Mesothelial cell of epicardium (in vitro differentiated cells): Measurements from ENCODE around the gene PITRM1. TPM values are rescaled to one million over a fixed set of nuclear protein-coding genes. Genes with fewer than 3 reads are reported as not detected.

Experiments
- DNase-seq, 2 experiments: peaks; one replicate each; pipeline ENCODE4 v3.0.0; 2021; ENCODE audit warnings: low spot score in 2 of 2; ENCODE audit not compliant: unreplicated experiment in 2 of 2
- H3K27ac Mint-ChIP-seq: 2 replicates; pipeline ENCODE4 v1.8.0; 2021; ENCODE audit warnings: mixed read lengths
- H3K27me3 Mint-ChIP-seq: 2 replicates; pipeline ENCODE4 v1.8.0; 2021; ENCODE audit warnings: low read depth, mixed read lengths
- H3K36me3 Mint-ChIP-seq: 2 replicates; pipeline ENCODE4 v1.8.0; 2021; ENCODE audit warnings: mixed read lengths
- H3K4me1 Mint-ChIP-seq: 2 replicates; pipeline ENCODE4 v1.8.0; 2021; ENCODE audit warnings: mixed read lengths
- H3K4me3 Mint-ChIP-seq: 2 replicates; pipeline ENCODE4 v1.8.0; 2021; ENCODE audit warnings: mild to moderate bottlenecking, moderate library complexity, mixed read lengths
- H3K9me3 Mint-ChIP-seq: 2 replicates; pipeline ENCODE4 v1.8.0; 2021; ENCODE audit warnings: mixed read lengths
- CTCF ChIP-seq: fragments of 200-600 bp; sonication (generic); IDR thresholded peaks from one replicate; pipeline ENCODE4 v1.5.0; 2021; ENCODE audit warnings: antibody characterized with exemption; ENCODE audit not compliant: unreplicated experiment
- total RNA-seq: library from RNA; stranded (reverse); gene quantifications from 3 replicates; pipeline ENCODE4 v1.2.1, GENCODE V29; 2021

The PITRM1 gene
- total RNA-seq, 1 donor from 2014 or later = 75.5 TPM

- peaks cover 3% of the 10 kb centered on the region for H3K9me3 Mint-ChIP-seq
- no peak for DNase-seq
- TF ChIP-seq CTCF = no peak
- H3K27ac Mint-ChIP-seq = no peak overlapping the region
- peaks cover 13% of the 10 kb centered on the region for H3K4me1 Mint-ChIP-seq
- H3K4me3 Mint-ChIP-seq = no peak overlapping the region
- H3K27me3 Mint-ChIP-seq = no peaks in the 10 kb centered on the region
- peaks cover 65% of the 10 kb centered on the region for H3K36me3 Mint-ChIP-seq
Measured at GRCh38 chr10:3139216-3139910, 33.2 kb downstream of the PITRM1 start.

GRCh38 chr10:3137958-3138726 is 34.4 kb downstream of the PITRM1 start:
- H3K36me3 Mint-ChIP-seq = peaks cover 64% of the 10 kb centered on the region
- H3K27me3 Mint-ChIP-seq = no peaks in the 10 kb centered on the region
- peaks cover 13% of the 10 kb centered on the region for H3K4me1 Mint-ChIP-seq
- peaks cover 3% of the 10 kb centered on the region for H3K9me3 Mint-ChIP-seq
- H3K4me3 Mint-ChIP-seq = no peak overlapping the region
- H3K27ac Mint-ChIP-seq = no peak overlapping the region
- no peak for DNase-seq
- TF ChIP-seq CTCF = no peak

GRCh38 chr10:3136763-3137611 is 35.6 kb downstream of the PITRM1 start:
- Mint-ChIP-seq H3K36me3 (peaks cover 68% of the 10 kb centered on the region), H3K27me3 (no peaks in the 10 kb centered on the region)
- no peak for TF ChIP-seq CTCF

GRCh38 chr10:3136336-3136735 is 36.2 kb downstream of the PITRM1 start:
- no peak overlapping the region for H3K4me3 Mint-ChIP-seq
- H3K27me3 Mint-ChIP-seq = no peaks in the 10 kb centered on the region
- H3K4me1 Mint-ChIP-seq = peaks cover 6% of the 10 kb centered on the region
- H3K36me3 Mint-ChIP-seq = peaks cover 69% of the 10 kb centered on the region
- no peak overlapping the region for H3K27ac Mint-ChIP-seq
- no peak for TF ChIP-seq CTCF
- no peak for DNase-seq
- H3K9me3 Mint-ChIP-seq = peaks cover 3% of the 10 kb centered on the region

More at GRCh38 chr10:3136763-3137611, 35.6 kb downstream of the PITRM1 start:
- no peak overlapping the region for H3K4me3 Mint-ChIP-seq
- peaks cover 9% of the 10 kb centered on the region for H3K4me1 Mint-ChIP-seq
- no peak overlapping the region for H3K27ac Mint-ChIP-seq
- H3K9me3 Mint-ChIP-seq = peaks cover 3% of the 10 kb centered on the region
- no peak for DNase-seq

- H3K27me3 Mint-ChIP-seq = no peaks in the 10 kb centered on the region
- H3K4me3 Mint-ChIP-seq = no peak overlapping the region
- H3K36me3 Mint-ChIP-seq = peaks cover 64% of the 10 kb centered on the region
- H3K27ac Mint-ChIP-seq = no peak overlapping the region
- DNase-seq = no peak
- no peaks in the 10 kb centered on the region for H3K4me1 Mint-ChIP-seq
- H3K9me3 Mint-ChIP-seq = peaks cover 3% of the 10 kb centered on the region
- no peak for TF ChIP-seq CTCF
Measured at GRCh38 chr10:3135006-3135405, 37.6 kb downstream of the PITRM1 start.
